NCI-H774 (cell line): ENCODE results near the gene ARL6IP4.

Source experiments
- DNase-seq: peaks from one replicate; lab custom pipeline; 2025; lab: John Stamatoyannopoulos, UW

ARL6IP4 gene

GRCh38 chr12:122978507-122978955, 1.9 kb upstream of the ARL6IP4 start:
- DNase-seq: no peak

- DNase-seq: no peak
These were observed 1.2 kb upstream of the ARL6IP4 start for GRCh38 chr12:122979001-122979907.

DNA sequence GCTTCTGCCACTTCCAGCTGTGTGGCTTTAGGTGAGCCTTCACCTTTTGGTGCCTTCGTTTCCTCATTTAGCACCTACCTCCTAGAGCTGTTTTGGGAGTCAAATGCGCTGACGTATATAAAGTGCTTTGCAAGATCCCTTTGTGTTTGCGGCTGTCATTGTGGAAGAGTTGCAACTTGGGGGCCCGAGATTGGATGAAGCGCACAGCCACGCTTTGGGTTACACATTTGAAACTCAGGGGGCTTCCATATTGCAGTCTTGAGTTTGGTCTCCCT, 636 bp upstream of the ARL6IP4 start:
- no peak for DNase-seq

GRCh38 chr12:122981036-122981471, 573 bp downstream of the ARL6IP4 start:
- DNase-seq: no peak

GRCh38 chr12:122981587-122982476, 1.4 kb downstream of the ARL6IP4 start:
- no peak for DNase-seq

DNA sequence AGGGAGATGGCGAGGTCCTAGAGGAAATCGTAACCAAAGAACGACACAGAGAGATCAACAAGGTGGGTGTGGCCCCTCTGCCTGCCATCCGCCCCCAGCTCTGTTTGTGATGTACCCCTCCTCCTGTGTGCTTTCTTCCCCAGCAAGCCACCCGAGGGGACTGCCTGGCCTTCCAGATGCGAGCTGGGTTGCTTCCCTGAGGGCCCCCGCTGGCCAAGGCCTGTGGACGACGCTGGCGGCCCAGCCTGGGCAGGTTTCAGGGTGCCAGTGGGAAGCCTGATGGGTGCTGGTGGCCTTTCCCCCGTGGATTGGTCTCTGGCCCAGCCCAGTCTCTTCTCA, 2.0 kb downstream of the ARL6IP4 start:
- DNase-seq: no peak

DNA sequence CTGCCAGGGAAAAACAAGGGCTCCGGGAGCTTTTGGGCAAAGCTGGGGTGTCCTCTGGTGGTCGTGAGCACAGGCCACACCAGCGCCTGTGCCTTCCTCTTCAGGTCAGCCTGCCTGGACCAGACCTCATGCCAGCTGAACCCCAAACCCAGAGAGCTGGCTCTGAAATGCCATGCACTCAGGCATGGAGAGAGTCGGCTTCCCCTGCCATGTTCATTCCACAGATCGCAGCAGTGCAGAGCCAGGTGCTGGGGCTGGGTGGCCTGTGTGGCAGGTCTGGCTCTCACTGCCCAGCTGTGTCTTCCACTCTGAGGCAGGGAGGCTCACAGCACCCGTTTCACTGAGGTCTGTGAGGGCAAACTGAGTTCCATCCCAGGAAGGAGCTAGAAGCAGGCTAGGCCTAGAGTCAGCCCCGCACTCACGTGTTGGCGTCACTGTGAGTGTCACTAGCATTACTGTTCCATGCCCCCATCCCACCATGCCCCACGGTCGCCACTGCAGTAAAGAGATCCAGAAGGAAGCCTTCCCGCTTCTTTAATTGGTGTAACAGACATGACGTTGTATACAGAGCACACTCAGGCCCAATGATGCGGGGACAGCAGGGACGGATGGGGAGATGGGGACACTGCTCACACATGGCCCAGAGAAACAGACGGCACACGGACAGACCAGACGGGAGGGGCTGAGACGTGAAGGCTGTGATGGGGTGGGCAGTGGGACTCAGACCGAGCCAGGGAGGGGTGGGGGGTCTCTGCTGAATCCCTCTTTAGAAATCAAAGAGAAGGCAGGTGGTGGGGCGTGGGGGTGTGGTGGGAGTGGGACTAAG, 2.7 kb downstream of the ARL6IP4 start:
- no peak for DNase-seq

DNA sequence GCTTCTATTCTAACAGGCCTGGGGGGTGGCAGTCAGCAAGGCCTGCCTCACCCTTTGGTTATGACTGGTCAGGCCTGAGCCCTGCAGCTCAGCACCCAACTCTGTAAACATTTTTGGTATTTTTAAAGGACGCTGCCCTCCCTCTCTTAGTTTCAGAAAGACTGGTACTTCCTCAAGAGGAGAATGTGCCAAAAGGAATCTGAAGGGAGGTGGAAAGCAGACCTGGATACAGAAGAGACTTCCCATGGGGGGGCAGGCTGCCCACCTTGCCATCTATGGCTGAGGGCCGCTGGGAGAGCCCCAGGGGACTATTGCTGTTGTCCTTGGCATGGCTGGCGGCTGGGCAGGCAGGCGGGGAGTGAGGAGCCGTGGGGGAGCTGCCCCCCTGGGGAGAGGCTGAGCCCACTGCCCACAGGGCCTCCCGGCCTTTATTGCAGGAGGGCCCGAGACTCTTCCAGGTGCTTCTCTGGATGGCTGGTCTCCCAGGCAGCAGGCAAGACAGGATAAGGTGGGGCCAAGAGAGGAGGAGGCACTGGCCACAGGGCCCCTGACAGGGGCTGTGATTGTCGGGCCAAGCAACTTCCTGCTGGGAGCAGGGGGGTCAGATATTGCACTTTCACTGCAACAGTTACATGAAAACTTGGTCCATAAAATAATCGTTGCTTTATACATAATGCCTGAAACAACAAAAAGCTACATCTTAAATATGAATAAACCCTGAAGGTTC, 3.5 kb downstream of the ARL6IP4 start:
- DNase-seq: no peak

GRCh38 chr12:122984612-122985337, 4.3 kb downstream of the ARL6IP4 start:
- no peak for DNase-seq

DNA sequence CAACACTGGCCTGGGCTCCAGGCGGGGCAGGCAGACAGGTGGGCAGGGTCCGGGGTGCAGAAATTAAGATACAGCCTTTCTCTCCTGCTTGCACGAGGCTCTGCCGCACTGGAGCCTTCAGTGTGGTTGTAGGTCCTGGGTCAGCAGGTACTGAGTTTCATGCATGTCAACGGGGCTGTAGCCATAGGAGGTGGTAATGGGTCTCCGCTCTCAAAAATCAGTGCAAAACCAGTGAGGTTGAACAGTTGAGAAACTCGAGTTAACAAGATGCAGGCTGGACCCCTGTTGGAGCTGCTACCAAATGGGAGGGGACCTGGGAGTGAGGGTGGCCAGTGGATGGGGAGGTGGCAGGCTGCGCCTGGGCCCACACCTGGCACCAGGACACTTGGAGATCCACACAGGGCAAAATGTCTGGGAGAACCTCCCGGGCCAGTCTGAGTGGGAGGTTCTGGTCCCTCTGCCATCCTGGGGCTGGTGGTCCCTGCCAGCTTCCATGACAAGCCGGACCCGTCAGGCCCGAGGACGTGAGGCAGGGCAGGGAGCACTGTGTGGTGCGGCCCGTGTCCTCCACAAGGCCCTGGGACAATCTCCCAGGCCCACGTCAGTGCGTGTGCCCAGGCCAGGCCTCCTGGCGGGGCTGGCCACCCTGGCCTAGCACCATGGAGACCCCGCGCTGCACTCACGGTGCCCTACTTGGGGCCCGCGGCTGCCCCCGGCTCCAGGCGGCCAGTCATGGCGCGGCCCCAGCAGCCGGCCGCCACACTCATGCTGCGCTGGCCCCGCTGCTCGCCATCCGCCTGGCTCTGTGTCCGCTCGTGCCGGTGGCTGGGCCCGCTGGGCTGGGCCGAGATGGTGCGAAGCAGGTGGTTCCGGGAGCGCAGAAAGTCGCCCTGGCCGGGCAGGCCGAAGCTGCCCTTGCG, 5.1 kb downstream of the ARL6IP4 start:
- no peak for DNase-seq

DNA sequence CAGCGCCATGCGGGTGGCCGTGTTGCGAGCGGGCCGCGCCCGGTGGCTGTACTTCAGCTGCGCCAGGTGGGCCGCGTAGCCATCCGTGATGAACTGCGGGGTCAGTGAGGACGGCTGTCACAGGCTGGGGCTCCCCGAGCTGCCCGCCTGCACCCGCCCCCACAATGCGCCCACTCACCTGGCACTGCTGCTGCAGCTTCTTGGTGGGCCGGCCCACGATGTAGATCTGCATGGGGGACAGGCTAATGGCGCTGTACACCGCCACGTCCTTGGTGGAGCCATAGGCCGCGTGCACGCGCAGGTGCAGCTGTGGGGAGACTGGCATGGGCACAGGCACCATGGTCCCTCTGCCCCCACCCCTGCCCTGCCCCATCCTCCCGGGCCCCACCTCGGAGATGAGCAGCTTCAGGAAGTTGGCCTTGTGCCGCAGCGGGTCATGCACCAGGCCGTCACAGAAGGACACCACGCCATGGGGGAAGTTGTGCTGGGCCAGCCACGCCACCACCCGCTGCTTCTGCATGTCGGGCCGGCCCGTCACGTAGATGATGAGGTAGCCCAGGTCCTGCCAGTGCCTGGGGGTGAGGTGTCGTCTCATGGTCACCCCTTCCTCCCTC, 5.9 kb downstream of the ARL6IP4 start:
- DNase-seq: no peak

- DNase-seq: no peak
These were observed 6.8 kb downstream of the ARL6IP4 start for GRCh38 chr12:122987086-122987951.

GRCh38 chr12:122988036-122988435, 7.6 kb downstream of the ARL6IP4 start:
- no peak for DNase-seq

DNA sequence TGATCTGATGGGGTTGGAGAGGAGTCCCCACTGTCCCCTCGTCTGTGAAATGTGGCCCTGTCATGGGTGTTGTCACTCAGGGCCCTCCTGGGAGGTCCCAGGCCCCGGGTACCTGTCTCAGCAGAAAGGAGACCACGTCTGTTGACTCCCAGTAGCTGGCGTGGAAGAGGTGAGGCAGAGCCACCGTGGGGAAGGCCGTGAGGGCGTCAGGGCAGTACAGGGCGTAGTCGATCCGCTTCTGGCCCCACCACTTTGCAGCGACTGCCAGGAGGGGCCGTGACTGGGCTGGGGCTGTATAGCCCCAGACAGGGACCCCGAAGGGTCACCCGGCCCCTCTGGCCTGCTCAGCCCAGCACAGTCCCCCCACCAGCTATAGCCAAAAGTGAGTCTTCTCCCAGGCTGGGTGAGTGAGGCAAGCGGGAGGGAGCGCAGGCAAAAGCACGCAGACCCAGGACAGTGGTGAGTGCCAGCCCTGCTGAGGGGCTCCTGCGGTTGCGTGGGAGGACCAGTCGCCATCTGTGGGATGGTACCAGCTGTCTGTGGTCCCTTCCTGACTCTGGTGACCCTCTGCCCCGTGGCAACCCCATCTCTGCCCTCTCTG, 8.2 kb downstream of the ARL6IP4 start:
- DNase-seq: no peak

GRCh38 chr12:122989225-122989839, 8.9 kb downstream of the ARL6IP4 start:
- DNase-seq: no peak

- no peak for DNase-seq
These were observed 9.5 kb downstream of the ARL6IP4 start for GRCh38 chr12:122989874-122990419.

GRCh38 chr12:122990561-122990960, 10.1 kb downstream of the ARL6IP4 start:
- DNase-seq: no peak
